ENCODE data around the gene PDZD7. TPM values are rescaled to one million over a fixed set of nuclear protein-coding genes. Genes with fewer than 3 reads are reported as not detected.
A peak's percentile ranks its signal among the peaks of the same experiment; 100 is the strongest.

Gene PDZD7
- total RNA-seq, 1 experiment from 2014 or later = 0.30 TPM

DNA sequence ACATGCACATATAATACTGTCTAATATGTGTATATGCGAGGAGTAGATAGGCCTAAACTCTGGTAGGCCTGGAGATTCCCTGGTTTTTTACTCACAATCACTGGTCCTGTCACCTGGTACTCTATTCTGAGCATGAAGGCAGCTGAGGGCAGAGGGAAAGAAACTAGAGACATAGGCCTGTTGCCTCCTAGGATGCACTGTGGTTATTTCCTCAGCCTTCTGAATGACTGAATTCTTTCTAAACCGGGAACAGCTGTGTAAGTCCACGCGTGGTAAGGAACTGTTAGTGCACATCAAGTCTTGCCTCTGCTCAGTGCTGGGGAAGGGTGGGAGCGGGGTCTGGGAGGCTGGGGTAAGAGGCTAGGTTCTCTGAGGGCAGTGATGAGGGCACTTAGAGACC is 38.5 kb upstream of the PDZD7 start:
- Histone ChIP-seq H3K9me3 (ENCODE audit: low read depth, low read length, poor library complexity, severe bottlenecking) (no peaks in the 10 kb centered on the region), H3K4me3 (ENCODE audit: low read depth, low read length, poor library complexity, severe bottlenecking) (no peak overlapping the region), H3K27ac (ENCODE audit: low read depth, low read length, poor library complexity, severe bottlenecking) (no peak overlapping the region), H3K4me1 (ENCODE audit: insufficient read depth, low read length, poor library complexity, severe bottlenecking) (peaks cover 24% of the 10 kb centered on the region), H3K27me3 (replicated peaks; ENCODE audit: insufficient read depth, low read depth, low read length, poor library complexity) (no peaks in the 10 kb centered on the region), H3K36me3 (ENCODE audit: insufficient read depth, low read length, poor library complexity, severe bottlenecking) (no peaks in the 10 kb centered on the region)
- ChIA-PET POLR2A (ENCODE audit: low non-redundant PET) (no interaction called here), CTCF (interaction anchor here (0.6 to 1.1 kb wide), 3 partner anchors 9 to 20 kb away, joined by 4 to 6 read pairs (median 4); no protein-coding TSS in a partner anchor)
- BruUV-seq (replicated peaks) = no TSS peak
- TF ChIP-seq, protein P1, sequence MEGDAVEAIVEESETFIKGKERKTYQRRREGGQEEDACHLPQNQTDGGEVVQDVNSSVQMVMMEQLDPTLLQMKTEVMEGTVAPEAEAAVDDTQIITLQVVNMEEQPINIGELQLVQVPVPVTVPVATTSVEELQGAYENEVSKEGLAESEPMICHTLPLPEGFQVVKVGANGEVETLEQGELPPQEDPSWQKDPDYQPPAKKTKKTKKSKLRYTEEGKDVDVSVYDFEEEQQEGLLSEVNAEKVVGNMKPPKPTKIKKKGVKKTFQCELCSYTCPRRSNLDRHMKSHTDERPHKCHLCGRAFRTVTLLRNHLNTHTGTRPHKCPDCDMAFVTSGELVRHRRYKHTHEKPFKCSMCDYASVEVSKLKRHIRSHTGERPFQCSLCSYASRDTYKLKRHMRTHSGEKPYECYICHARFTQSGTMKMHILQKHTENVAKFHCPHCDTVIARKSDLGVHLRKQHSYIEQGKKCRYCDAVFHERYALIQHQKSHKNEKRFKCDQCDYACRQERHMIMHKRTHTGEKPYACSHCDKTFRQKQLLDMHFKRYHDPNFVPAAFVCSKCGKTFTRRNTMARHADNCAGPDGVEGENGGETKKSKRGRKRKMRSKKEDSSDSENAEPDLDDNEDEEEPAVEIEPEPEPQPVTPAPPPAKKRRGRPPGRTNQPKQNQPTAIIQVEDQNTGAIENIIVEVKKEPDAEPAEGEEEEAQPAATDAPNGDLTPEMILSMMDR (conservative IDR thresholded peaks at IDR 0.05; ENCODE audit: low read depth, low read length) = no peak
- TF ChIP-seq EZH2 (IDR thresholded peaks at IDR 0.05; ENCODE audit: borderline replicate concordance, low read depth, low read length, poor library complexity, severe bottlenecking) = no peak
- DNase-seq (ENCODE audit: low spot score) = no peak
- intact Hi-C loops (cut with micrococcal nuclease; ENCODE audit: unreplicated experiment) = no loop called here

DNA sequence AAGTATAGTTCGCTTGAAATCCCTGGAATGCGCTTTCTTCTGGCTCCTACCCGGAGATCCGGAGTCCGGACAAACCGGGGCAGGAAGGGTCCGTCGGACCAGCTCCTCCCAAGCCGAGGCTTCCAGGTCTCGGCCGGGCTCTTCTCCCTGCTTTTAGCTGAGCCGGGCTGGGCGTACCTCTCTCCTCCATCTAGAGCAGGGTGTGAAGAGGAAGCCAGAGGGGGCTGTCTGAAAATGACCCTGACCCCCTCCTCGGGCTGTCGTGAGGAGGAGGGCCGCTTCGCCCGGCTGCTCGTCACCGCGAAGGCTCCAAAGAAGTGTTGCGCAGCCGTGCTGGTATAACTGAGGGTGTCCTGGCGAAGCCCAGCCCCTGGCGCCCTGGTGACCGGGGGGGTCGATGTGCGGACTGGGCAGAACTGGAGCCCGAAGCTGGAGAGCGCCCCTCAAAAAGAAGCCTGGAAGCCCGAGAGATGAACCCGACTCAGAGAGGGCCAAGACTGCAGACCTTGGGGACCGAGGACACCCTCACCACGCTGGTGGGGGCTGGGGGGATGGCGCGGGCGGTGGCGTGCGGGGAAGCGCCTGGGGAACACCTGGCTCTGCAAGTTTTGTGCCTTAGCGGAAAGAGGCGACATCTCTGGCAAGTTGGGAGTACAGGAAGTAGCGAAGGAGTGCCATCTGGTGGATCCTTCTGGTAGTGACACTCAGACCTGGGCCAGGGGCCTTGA is 36.6 kb upstream of the PDZD7 start:
- peak overlapping the region; percentile 73 for H3K27ac ChIP-seq (ENCODE audit: low read depth, low read length, poor library complexity, severe bottlenecking)
- DNase-seq (ENCODE audit: low spot score) = peak; percentile 91
- ChIA-PET POLR2A (ENCODE audit: low non-redundant PET) (interaction anchor here (0.6 kb wide), 1 partner anchor 278 kb away, joined by 3 read pairs; no protein-coding TSS in a partner anchor), CTCF (interaction anchor here (0.7 to 1.6 kb wide), 5 partner anchors 17 to 73 kb away, joined by 3 to 5 read pairs (median 3); no protein-coding TSS in a partner anchor)
- H3K36me3 ChIP-seq (ENCODE audit: insufficient read depth, low read length, poor library complexity, severe bottlenecking) = no peaks in the 10 kb centered on the region
- no peaks in the 10 kb centered on the region for H3K9me3 ChIP-seq (ENCODE audit: low read depth, low read length, poor library complexity, severe bottlenecking)
- TF ChIP-seq EZH2 (IDR thresholded peaks at IDR 0.05; ENCODE audit: borderline replicate concordance, low read depth, low read length, poor library complexity, severe bottlenecking) = no peak
- TF ChIP-seq, protein P1 (conservative IDR thresholded peaks at IDR 0.05; ENCODE audit: low read depth, low read length) = peak; percentile 81
- H3K27me3 ChIP-seq (replicated peaks; ENCODE audit: insufficient read depth, low read depth, low read length, poor library complexity) = no peaks in the 10 kb centered on the region
- BruUV-seq (replicated peaks) = no TSS peak
- H3K4me3 ChIP-seq (ENCODE audit: low read depth, low read length, poor library complexity, severe bottlenecking) = peak overlapping the region; percentile 58
- H3K4me1 ChIP-seq (ENCODE audit: insufficient read depth, low read length, poor library complexity, severe bottlenecking) = peaks cover 42% of the 10 kb centered on the region
- intact Hi-C loops (cut with micrococcal nuclease; ENCODE audit: unreplicated experiment) = loop anchor here (1.0 to 2.0 kb wide), 2 partner anchors 7 to 21 kb away; no protein-coding TSS in a partner anchor

DNA sequence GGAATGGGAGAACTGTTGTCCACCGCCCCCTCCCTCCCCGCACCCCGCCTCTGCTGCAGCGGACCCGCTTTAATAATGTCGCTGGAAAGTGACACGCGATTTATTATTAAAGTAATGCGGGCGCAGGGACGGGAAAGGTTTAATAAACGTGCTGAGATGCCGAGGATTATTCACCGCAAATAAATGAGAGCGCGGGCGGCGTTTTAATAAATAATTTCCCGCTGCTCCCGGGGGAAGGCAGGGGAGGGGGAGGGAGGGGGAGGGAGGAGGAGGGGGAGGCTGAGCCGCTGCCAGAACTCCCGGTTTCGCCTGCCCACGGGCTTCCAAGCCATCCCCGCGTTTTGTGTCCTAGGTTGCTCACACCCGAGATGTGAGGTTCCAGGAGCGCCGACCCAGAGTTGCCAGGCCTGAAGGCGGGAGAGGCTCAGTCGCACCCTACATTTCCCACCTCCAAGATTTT is 36.0 kb upstream of the PDZD7 start:
- ChIA-PET POLR2A (ENCODE audit: low non-redundant PET) (interaction anchor here (0.6 kb wide), 1 partner anchor 279 kb away, joined by 3 read pairs; no protein-coding TSS in a partner anchor), CTCF (interaction anchor here (0.7 to 1.6 kb wide), 5 partner anchors 17 to 74 kb away, joined by 3 to 5 read pairs (median 3); no protein-coding TSS in a partner anchor)
- Histone ChIP-seq H3K4me1 (ENCODE audit: insufficient read depth, low read length, poor library complexity, severe bottlenecking) (peaks cover 48% of the 10 kb centered on the region), H3K27ac (ENCODE audit: low read depth, low read length, poor library complexity, severe bottlenecking) (peak overlapping the region; percentile 73), H3K4me3 (ENCODE audit: low read depth, low read length, poor library complexity, severe bottlenecking) (peak overlapping the region; percentile 58), H3K9me3 (ENCODE audit: low read depth, low read length, poor library complexity, severe bottlenecking) (no peaks in the 10 kb centered on the region), H3K27me3 (replicated peaks; ENCODE audit: insufficient read depth, low read depth, low read length, poor library complexity) (no peaks in the 10 kb centered on the region), H3K36me3 (ENCODE audit: insufficient read depth, low read length, poor library complexity, severe bottlenecking) (no peaks in the 10 kb centered on the region)
- intact Hi-C loops (cut with micrococcal nuclease; ENCODE audit: unreplicated experiment) = loop anchor here (2.0 kb wide), 1 partner anchor 20 kb away; no protein-coding TSS in a partner anchor
- no peak for DNase-seq (ENCODE audit: low spot score)
- TF ChIP-seq, protein P1 (conservative IDR thresholded peaks at IDR 0.05; ENCODE audit: low read depth, low read length) = no peak
- TF ChIP-seq EZH2 (IDR thresholded peaks at IDR 0.05; ENCODE audit: borderline replicate concordance, low read depth, low read length, poor library complexity, severe bottlenecking) = no peak
- BruUV-seq (replicated peaks) = no TSS peak

Measured in A673 (cell line).